Measurements from ENCODE around the gene DDRGK1.

Gene DDRGK1

DNA sequence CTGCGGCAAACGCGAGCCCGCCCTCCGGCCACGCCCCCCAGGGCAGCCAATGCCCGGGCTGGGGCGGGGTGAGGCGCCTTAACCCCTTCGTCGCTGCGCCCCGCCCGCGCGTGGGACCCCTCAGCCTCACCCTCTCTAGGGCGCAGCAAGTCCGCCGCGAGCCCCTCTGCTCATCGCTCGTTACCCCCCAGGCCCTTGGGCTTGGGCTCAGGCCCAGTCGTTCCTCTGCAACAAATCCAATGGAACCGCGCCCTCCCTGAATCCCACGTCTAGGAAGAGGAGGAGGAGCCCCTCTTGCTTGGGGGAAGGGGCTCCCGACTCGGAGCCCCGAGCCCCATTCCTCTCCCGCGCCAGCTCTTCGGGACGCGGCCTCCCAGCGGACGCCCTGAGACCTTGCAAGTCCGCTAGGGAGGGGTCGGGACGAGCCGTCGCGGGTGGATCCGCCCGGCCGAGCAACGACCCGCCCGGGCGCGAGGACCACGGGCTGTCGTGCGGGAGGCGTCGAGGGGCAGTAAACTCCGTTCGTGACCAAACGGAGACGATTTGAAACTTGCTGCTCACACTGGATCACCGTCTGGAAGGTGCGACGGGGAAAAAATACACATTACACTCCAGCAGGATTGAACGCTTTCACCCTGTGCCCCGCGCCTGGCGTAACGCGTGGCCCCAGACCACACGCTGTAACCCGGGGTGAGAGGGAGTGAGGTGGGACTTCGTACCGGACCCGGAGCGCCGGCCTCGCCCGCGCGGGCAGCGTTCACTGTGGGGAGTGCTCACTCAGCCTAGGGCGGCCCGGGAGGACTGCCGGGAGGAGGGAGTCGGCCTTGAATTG, 30.7 kb downstream of the DDRGK1 start:
- Histone ChIP-seq H3K4me3 (ENCODE audit: low read depth in 1 of 2, low read length in 2 of 2) (peak overlapping the region; percentile 82 to 83), H3K27me3 (ENCODE audit: control insufficient read depth in 1 of 2, insufficient read depth in 2 of 2, low read length in 2 of 2) (no peaks in the 10 kb centered on the region), H3K36me3 (ENCODE audit: insufficient read depth, low read length) (no peaks in the 10 kb centered on the region), H3K4me1 (ENCODE audit: insufficient read depth, low read length) (peaks cover 5% of the 10 kb centered on the region), H3K9me3 (ENCODE audit: low read length) (no peaks in the 10 kb centered on the region), H3K27ac (ENCODE audit: low read depth, low read length) (no peak overlapping the region), H3K9ac (ENCODE audit: low read length) (peak overlapping the region; percentile 22)

DNA sequence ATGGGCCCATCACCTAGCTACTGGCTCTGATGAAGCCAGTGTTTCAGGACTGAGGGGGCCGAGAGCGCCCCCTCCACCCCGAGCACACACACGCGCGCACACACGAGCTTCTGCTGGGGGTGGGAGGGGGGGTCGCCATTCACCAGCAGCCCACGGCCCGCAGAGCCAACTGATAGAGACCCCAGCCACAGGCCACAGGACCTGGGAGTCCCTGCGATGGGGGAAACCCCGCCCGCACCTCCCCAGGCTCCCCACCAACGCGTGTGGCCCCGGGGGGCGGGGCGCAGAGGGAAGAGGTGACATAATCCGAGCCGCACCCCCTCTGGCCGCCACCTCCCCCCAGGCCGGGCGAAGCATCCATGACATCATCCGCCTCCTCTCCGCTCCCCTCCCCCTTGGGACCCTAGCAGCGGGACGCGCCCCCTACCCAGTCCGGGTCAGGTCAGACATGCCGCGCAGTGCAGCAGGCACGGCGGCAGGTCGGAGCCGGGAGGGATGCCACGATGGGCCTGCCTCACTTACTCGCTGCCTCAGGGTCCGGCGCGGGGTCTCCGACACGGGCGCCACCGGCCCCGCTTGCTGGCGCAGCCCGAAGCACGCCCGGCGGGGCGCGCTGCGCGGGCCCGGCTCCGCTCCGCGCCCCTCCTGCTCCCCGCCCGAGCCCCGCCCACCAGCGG, 31.4 kb downstream of the DDRGK1 start, which contains the start of gene LZTS3:
Gene LZTS3 (minus strand): TSS at position 617 of the 677 bp plus-strand sequence. CDS start 6,386 bp downstream, outside the sequence.
- Histone ChIP-seq H3K9me3 (ENCODE audit: low read length) (no peaks in the 10 kb centered on the region), H3K9ac (ENCODE audit: low read length) (peak within 1 kb of the TSS; percentile 78), H3K27me3 (ENCODE audit: control insufficient read depth in 1 of 2, insufficient read depth in 2 of 2, low read length in 2 of 2) (peaks cover 0 to 5% of the 10 kb centered on the region in 2 donors), H3K4me3 (ENCODE audit: low read depth in 1 of 2, low read length in 2 of 2) (peak within 1 kb of the TSS; percentile 82 to 83), H3K4me1 (ENCODE audit: insufficient read depth, low read length) (peaks cover 5% of the 10 kb centered on the region), H3K27ac (ENCODE audit: low read depth, low read length) (no peak within 1 kb of the TSS), H3K36me3 (ENCODE audit: insufficient read depth, low read length) (no peaks in the 10 kb centered on the region)

DNA sequence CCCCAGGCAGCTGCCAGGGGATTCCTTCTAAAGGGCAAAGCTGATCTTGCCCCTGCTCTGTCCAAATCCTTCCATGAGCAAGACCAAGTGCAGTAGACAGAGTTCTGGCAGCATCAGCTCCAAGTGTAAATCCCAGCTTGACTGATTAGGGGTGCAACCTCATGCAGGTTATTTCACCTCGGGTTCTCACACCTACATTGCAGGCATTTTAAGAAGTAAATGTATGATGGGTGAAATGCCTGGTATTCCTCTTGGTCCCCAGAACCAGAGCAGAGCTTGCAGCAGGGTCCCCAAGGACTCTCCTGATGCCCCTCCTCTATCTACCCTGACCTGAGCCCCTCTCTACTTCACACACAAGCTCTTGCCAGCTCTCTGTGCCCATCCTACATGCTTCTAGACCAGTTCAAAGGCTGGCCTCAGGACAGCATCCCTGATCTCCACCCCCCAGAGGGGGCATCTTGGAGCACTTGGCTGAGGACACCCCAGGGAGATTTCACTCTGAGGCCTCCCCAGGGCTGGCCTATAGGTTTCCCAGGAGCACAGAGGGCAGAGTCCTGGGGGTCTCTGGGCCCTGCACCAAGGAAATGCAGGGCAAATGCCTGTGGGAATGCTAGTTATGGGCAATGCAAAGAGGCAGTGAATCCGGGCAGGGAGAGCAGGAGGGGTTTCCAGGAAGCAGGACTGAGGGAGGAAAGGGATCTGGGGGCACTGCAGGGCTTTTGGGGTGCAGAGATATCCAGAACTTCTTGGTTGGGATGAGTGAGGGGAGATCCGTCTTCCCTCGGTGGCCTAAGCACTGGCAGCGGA, 32.2 kb downstream of the DDRGK1 start:
- Histone ChIP-seq H3K4me1 (ENCODE audit: insufficient read depth, low read length) (peaks cover 5% of the 10 kb centered on the region), H3K36me3 (ENCODE audit: insufficient read depth, low read length) (no peaks in the 10 kb centered on the region), H3K27me3 (ENCODE audit: control insufficient read depth in 1 of 2, insufficient read depth in 2 of 2, low read length in 2 of 2) (peaks cover 0 to 10% of the 10 kb centered on the region in 2 donors), H3K9ac (ENCODE audit: low read length) (no peak overlapping the region), H3K9me3 (ENCODE audit: low read length) (no peaks in the 10 kb centered on the region), H3K27ac (ENCODE audit: low read depth, low read length) (no peak overlapping the region), H3K4me3 (ENCODE audit: low read depth in 1 of 2, low read length in 2 of 2) (no peak overlapping the region)

DNA sequence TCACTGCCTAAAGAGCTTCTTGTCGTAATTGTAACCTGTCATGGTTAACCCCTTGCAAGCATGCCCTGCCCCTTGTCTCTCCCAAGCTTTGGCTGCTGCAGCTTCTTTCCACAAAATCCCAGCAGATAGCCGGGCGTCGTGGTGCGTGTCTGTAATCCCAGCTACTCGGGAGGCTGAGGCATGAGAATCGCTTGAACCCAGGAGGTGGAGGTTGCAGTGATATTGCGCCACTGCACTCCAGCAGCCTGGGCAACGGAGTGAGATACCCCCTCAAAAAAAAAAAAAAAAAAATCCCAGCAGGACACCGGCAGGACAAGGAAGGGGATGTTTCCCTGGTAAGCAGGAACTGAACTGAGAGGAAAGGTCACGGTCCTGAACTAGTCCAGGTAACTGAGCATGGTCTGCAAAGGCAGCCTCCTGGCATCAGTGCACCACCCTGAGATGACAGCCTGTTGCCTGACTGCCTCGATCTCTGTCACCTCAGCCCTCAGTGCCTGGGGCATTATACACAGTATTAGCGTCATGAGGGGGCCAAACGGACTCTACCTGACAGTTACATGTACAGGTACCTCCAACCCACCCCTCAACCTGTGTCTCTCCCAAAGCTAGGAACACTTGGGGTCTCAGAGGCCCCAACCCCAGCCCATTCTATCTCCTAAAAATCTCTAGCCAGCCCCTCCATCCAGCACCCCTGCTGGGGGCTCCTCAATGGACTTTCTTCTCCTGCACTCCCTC, 32.9 kb downstream of the DDRGK1 start:
- Histone ChIP-seq H3K36me3 (ENCODE audit: insufficient read depth, low read length) (no peaks in the 10 kb centered on the region), H3K4me1 (ENCODE audit: insufficient read depth, low read length) (peaks cover 5% of the 10 kb centered on the region), H3K9ac (ENCODE audit: low read length) (no peak overlapping the region), H3K4me3 (ENCODE audit: low read depth in 1 of 2, low read length in 2 of 2) (no peak overlapping the region), H3K9me3 (ENCODE audit: low read length) (no peaks in the 10 kb centered on the region), H3K27me3 (ENCODE audit: control insufficient read depth in 1 of 2, insufficient read depth in 2 of 2, low read length in 2 of 2) (peaks cover 0 to 11% of the 10 kb centered on the region in 2 donors), H3K27ac (ENCODE audit: low read depth, low read length) (no peak overlapping the region)

GRCh38 chr20:3168829-3169590, 35.5 kb downstream of the DDRGK1 start:
- H3K36me3 ChIP-seq (ENCODE audit: insufficient read depth, low read length) = no peaks in the 10 kb centered on the region
- peaks cover 0 to 11% of the 10 kb centered on the region in 2 donors for H3K27me3 ChIP-seq (ENCODE audit: control insufficient read depth in 1 of 2, insufficient read depth in 2 of 2, low read length in 2 of 2)
- no peaks in the 10 kb centered on the region for H3K9me3 ChIP-seq (ENCODE audit: low read length)
- peaks cover 5% of the 10 kb centered on the region for H3K4me1 ChIP-seq (ENCODE audit: insufficient read depth, low read length)
- H3K9ac ChIP-seq (ENCODE audit: low read length) = no peak overlapping the region
- no peak overlapping the region for H3K27ac ChIP-seq (ENCODE audit: low read depth, low read length)
- no peak overlapping the region for H3K4me3 ChIP-seq (ENCODE audit: low read depth in 1 of 2, low read length in 2 of 2)

DNA sequence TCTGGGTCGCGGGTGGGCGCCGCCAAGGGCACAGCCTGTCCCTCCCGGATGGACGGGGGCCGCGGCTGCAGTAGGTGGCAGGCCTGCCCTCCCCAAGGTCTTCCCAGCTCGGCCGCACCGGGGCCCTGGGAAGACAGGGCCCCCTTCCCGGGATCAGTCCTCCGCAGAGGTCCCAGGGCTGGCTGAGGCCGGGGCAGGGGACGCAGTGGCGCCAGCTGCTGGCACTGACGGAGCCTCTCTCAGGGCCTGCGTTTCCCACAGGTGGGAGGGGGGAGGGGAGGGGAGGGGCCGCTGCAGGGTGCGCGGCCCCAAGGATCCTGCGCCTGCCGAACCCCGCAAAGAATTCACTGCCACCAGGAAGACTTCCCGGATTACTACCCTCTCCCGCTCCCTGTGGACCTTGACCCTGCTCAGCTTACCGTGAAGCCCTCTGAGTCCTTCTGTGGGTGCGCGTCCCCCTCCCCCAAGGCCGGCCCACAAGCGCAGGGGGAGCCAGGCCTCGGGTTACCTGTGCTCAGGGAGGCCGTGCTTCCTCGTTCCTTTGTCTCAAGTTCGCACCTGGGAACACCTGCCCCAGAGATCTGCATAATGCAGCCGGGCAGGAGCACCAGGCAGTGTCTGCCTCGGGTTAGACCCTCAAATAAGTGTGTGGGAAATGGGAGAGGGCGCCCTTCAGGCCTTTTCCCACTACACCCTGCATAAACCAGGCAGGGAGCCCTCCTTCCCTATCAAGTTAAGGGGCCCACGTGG, 36.2 kb downstream of the DDRGK1 start:
- H3K9ac ChIP-seq (ENCODE audit: low read length) = no peak overlapping the region
- H3K27ac ChIP-seq (ENCODE audit: low read depth, low read length) = no peak overlapping the region
- no peak overlapping the region for H3K4me3 ChIP-seq (ENCODE audit: low read depth in 1 of 2, low read length in 2 of 2)
- H3K9me3 ChIP-seq (ENCODE audit: low read length) = no peaks in the 10 kb centered on the region
- H3K4me1 ChIP-seq (ENCODE audit: insufficient read depth, low read length) = peaks cover 5% of the 10 kb centered on the region
- H3K36me3 ChIP-seq (ENCODE audit: insufficient read depth, low read length) = no peaks in the 10 kb centered on the region
- peaks cover 0 to 11% of the 10 kb centered on the region in 2 donors for H3K27me3 ChIP-seq (ENCODE audit: control insufficient read depth in 1 of 2, insufficient read depth in 2 of 2, low read length in 2 of 2)

DNA sequence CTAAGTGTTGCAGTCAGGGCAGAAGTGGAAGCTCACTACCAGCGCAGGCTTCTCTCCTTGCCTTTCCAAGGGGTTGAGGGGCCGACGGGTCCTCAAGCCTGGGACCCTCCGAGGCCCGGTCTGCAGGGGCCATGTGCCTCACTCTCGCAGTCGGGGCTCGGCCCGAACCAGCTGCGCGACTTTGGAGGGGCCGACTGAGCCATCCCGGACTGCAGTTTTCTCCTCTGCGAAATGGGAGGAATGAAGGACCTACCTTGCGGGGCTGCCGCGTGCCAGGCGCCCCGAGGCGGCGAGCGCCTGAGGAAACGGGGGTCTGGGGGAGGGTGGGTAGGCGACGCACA, 36.8 kb downstream of the DDRGK1 start:
- H3K27ac ChIP-seq (ENCODE audit: low read depth, low read length) = no peak overlapping the region
- no peaks in the 10 kb centered on the region for H3K9me3 ChIP-seq (ENCODE audit: low read length)
- H3K27me3 ChIP-seq (ENCODE audit: control insufficient read depth in 1 of 2, insufficient read depth in 2 of 2, low read length in 2 of 2) = peaks cover 0 to 11% of the 10 kb centered on the region in 2 donors
- H3K9ac ChIP-seq (ENCODE audit: low read length) = no peak overlapping the region
- H3K4me3 ChIP-seq (ENCODE audit: low read depth in 1 of 2, low read length in 2 of 2) = no peak overlapping the region
- no peaks in the 10 kb centered on the region for H3K36me3 ChIP-seq (ENCODE audit: insufficient read depth, low read length)
- H3K4me1 ChIP-seq (ENCODE audit: insufficient read depth, low read length) = peaks cover 4% of the 10 kb centered on the region

- Histone ChIP-seq H3K27ac (ENCODE audit: low read depth, low read length) (no peak overlapping the region), H3K36me3 (ENCODE audit: insufficient read depth, low read length) (no peaks in the 10 kb centered on the region), H3K4me3 (ENCODE audit: low read depth in 1 of 2, low read length in 2 of 2) (no peak overlapping the region), H3K9ac (ENCODE audit: low read length) (no peak overlapping the region), H3K27me3 (ENCODE audit: control insufficient read depth in 1 of 2, insufficient read depth in 2 of 2, low read length in 2 of 2) (peaks cover 0 to 11% of the 10 kb centered on the region in 2 donors), H3K9me3 (ENCODE audit: low read length) (no peaks in the 10 kb centered on the region), H3K4me1 (ENCODE audit: insufficient read depth, low read length) (no peaks in the 10 kb centered on the region)
These were observed 37.6 kb downstream of the DDRGK1 start for GRCh38 chr20:3166913-3167342.

DNA sequence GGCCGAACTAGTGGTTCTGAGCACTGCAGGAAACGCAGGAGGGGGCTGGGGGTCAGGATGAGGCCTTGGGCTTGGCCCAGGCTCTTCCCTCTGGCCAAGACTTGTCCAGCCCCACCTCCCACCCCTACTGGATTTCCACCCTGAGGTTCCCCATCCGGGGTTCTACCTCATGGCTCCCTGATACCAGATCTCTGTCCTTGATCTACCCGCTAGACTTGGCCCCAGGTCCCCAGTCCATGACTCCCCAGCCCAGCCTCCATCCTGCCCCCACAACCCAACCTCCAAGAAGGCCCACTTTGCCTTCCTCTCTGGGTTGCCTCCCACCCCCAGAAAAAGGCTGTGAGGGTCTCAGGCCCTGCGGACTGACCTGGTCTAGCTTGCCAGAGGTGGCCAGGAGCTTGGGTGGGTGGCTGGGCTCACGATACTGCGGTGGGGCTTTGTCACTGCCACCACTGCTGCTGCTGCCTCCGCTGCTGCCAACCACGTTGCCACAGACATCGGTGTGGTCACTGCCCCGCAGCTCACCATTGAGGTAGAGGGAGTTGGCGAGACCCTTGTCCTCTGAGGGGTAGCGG, 38.1 kb downstream of the DDRGK1 start:
- Histone ChIP-seq H3K9ac (ENCODE audit: low read length) (no peak overlapping the region), H3K4me1 (ENCODE audit: insufficient read depth, low read length) (no peaks in the 10 kb centered on the region), H3K27me3 (ENCODE audit: control insufficient read depth in 1 of 2, insufficient read depth in 2 of 2, low read length in 2 of 2) (peaks cover 0 to 11% of the 10 kb centered on the region in 2 donors), H3K36me3 (ENCODE audit: insufficient read depth, low read length) (no peaks in the 10 kb centered on the region), H3K4me3 (ENCODE audit: low read depth in 1 of 2, low read length in 2 of 2) (no peak overlapping the region), H3K27ac (ENCODE audit: low read depth, low read length) (no peak overlapping the region), H3K9me3 (ENCODE audit: low read length) (no peaks in the 10 kb centered on the region)

Measured in muscle layer of colon (tissue), 2 donors.